WI38 (cell line): ENCODE results near the gene RAB3IL1.

ENCODE experiments used
- H3K4me3 ChIP-seq: 2 replicates; pipeline ENCODE4 v1.5.1; 2011; ENCODE audit warnings: low read depth, mild to moderate bottlenecking, control low read depth, low read length
- TF ChIP-seq, protein P1 (sequence below): IDR thresholded peaks from 2 replicates; pipeline ENCODE4 v1.5.1; 2012; ENCODE audit warnings: low read depth, mild to moderate bottlenecking, control low read depth, low read length

The RAB3IL1 gene

DNA sequence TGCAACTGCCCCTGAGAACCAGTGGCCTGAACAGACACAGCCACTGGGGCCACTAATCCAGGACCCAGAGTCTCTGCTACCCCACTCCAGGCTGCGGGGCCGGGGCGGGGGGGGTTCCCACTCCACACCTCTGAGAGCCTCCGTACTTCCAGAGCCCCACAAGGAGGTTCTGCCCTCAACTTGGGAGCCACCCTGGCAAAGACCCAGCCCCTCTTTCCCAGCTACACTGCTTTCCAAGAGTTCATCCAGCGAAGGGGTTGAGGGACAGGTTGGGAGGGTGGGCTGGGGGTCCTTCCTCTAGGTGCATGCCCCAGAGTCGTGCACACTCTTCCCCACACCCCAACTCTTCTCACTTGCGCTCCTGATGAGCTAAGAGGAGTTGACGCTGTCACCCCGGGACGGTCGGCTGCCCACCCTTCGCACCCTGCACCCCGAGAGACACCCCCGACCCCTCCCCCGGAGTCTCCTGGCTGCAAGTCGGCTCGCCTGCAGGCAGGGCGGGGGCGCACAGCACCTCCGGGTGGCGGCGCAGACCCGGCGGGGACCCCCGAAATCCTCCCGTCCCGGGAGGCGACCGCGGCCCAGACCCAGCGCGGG is 531 bp downstream of the RAB3IL1 start:
- peak overlapping the region; percentile 58 for H3K4me3 ChIP-seq
- TF ChIP-seq, protein P1, sequence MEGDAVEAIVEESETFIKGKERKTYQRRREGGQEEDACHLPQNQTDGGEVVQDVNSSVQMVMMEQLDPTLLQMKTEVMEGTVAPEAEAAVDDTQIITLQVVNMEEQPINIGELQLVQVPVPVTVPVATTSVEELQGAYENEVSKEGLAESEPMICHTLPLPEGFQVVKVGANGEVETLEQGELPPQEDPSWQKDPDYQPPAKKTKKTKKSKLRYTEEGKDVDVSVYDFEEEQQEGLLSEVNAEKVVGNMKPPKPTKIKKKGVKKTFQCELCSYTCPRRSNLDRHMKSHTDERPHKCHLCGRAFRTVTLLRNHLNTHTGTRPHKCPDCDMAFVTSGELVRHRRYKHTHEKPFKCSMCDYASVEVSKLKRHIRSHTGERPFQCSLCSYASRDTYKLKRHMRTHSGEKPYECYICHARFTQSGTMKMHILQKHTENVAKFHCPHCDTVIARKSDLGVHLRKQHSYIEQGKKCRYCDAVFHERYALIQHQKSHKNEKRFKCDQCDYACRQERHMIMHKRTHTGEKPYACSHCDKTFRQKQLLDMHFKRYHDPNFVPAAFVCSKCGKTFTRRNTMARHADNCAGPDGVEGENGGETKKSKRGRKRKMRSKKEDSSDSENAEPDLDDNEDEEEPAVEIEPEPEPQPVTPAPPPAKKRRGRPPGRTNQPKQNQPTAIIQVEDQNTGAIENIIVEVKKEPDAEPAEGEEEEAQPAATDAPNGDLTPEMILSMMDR = no peak

- TF ChIP-seq, protein P1 = no peak
These were observed 2.7 kb downstream of the RAB3IL1 start for GRCh38 chr11:61914471-61915171.

DNA sequence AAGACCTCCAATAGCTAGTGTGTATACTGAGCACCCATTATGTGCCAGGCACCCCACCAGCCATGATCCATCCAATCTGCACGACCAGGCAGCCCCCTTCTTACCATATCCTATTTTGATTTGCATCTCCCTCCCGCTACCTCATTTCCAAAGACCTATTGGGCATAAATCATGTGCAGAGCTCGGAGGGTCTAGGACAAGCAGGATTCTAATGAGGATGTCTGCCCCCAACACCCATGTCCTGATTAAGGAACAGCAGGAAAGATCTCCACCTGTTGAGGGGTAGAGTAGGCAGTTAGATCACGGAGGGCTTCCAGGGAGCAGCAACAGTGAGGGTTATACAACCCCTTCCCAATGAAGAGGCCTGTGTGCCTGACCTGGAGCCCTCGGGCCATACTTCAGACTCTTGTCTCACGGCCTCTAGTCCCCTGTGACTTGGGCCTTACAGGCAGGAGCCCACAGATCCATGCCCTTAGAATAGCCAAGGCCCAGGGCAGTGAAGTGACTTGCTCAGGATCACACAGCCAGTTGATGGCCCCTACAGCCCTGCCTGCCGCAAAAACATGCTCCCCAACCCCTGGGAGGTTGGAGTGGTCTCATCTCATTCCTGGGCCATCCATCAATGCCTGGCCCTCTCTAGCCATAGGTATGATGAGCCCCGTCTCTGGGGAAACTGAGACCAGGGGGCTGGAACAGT is 3.5 kb downstream of the RAB3IL1 start:
- no peak overlapping the region for H3K4me3 ChIP-seq
- TF ChIP-seq, protein P1 = no peak

More at GRCh38 chr11:61914471-61915171, 2.7 kb downstream of the RAB3IL1 start:
- no peak overlapping the region for H3K4me3 ChIP-seq

GRCh38 chr11:61912991-61913698 is 4.2 kb downstream of the RAB3IL1 start:
- H3K4me3 ChIP-seq = no peak overlapping the region
- TF ChIP-seq, protein P1 = no peak

DNA sequence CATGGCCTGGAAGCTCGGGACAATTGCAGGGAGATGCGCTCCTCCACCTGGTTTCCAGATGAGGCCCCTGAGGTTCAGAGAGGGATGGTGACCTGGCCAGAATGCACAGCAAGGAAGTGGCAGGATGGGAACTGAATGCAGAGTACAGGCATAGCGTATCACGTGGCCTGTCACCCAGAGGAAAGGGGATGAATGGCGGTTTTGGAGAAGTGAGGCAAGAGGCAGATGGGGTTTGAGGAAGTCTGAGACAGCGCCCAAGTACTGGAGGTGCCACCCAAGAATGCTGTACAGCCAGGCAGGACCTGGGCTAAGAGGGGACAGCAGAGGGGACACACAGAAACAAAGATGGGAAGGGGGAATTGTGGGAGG is 4.9 kb downstream of the RAB3IL1 start:
- TF ChIP-seq, protein P1 = no peak

DNA sequence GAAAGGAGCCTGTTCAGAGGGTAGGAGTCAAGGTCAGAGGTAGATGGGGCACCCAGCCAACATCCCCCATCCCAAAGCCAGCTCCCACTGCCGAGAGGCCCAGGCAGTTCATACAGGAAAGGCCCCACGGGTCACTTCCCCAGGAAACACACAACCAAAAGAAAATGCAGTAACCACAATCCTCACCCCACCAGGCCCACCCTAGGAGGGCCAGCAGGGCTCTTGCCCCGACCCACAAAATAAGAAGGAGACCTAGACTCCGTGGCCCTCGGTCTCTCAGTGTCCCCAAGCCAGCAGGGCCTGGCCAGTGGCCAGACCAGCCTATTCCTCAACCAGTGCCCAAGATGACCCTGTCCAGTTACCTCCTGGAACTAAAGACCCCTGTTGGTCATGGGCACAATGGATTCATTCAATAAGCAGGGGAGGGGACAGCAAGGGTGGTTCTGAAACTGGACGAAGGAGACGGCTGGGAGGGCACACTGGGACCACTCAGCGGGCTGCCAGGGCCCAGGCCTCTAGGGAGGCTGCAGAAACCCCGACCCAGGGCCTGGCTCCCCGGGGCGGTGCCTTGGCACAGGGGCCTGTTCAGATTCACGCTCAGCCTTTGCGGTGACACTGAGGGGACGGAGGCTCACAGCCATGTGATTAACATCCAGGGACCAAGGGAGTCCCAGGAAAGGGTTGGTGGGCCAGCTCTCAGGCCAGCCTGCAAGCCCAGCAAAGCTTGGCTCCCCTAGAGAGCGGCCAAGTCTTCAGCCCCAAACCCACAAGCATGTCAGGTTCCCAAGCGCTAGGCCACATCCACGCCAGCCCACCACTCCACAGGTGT is 5.5 kb downstream of the RAB3IL1 start:
- H3K4me3 ChIP-seq = no peak overlapping the region
- TF ChIP-seq, protein P1 = no peak

More for the DNA sequence above, 4.9 kb downstream of the RAB3IL1 start:
- H3K4me3 ChIP-seq = no peak overlapping the region
